ENCODE measurements around the gene GPR55. TPM values are rescaled to one million over a fixed set of nuclear protein-coding genes. Genes with fewer than 3 reads are reported as not detected.

Gene GPR55
- total and polyA plus RNA-seq, 2 of the 8 experiments (the other 6 are each of a cell fraction or from before 2014, with no cell fraction given): not detected

GRCh38 chr2:230942371-230942770, 17.3 kb upstream of the GPR55 start:
- H4K8ac ChIP-seq (ENCODE audit: extremely low read depth, insufficient read depth, low read length): peak overlapping the region; percentile 35; the same call in 1 of the 2 replicates
- H4K91ac ChIP-seq (replicated peaks; ENCODE audit: insufficient read length, low read length): no peak overlapping the region
- no peak overlapping the region for H3K18ac ChIP-seq (ENCODE audit: extremely low read depth, low read length)
- no peak overlapping the region for H2BK15ac ChIP-seq (ENCODE audit: low read length)
- no peak overlapping the region for H3K9ac ChIP-seq (replicated peaks in 1 of 4; ENCODE audit: extremely low read depth in 1 of 4, low read depth in 3 of 4, low read length in 3 of 4)
- no peak overlapping the region for H3K4me2 ChIP-seq (ENCODE audit: insufficient read depth in 1 of 2, low read depth in 2 of 2, low read length in 2 of 2)
- WGBS, 2 experiments (ENCODE audit: extremely low coverage in 1 of 2, insufficient coverage in 1 of 2, insufficient read length in 1 of 2, insufficient replicate concordance in 2 of 2, low coverage in 1 of 2, low lambda C conversion rate in 2 of 2, missing lambda C conversion rate in 1 of 2): 65% methylated on average over 2 of the region's 3 CpGs; no CpG with 5 or more reads in 1 of the 2 experiments
- no peak overlapping the region for H2AFZ ChIP-seq (ENCODE audit: low read length)
- H3K23me2 ChIP-seq (ENCODE audit: low read depth, low read length): no peaks in the 10 kb centered on the region
- H2AK5ac ChIP-seq (ENCODE audit: low read depth, low read length): no peak overlapping the region
- no peak overlapping the region for H2BK12ac ChIP-seq (ENCODE audit: low read depth, low read length)
- no peaks in the 10 kb centered on the region for H3K36me3 ChIP-seq (ENCODE audit: control insufficient read depth in 2 of 4, insufficient read depth in 4 of 4, low read length in 3 of 4)
- H3K9me3 ChIP-seq (ENCODE audit: insufficient read depth in 2 of 2, low read depth in 1 of 2, low read length in 1 of 2): no peaks in the 10 kb centered on the region
- DNase-seq (ENCODE audit: low read depth in 1 of 2, low spot score in 2 of 2) (peak in 1 of 2 experiments; percentile 34), FAIRE-seq (no peak)
- no peak overlapping the region for H3K56ac ChIP-seq (replicated peaks; ENCODE audit: insufficient read length, low read depth, low read length)
- H3K79me2 ChIP-seq (ENCODE audit: control insufficient read depth in 1 of 2, insufficient read depth in 2 of 2, low read length in 2 of 2): no peaks in the 10 kb centered on the region
- no peak overlapping the region for H2BK20ac ChIP-seq (ENCODE audit: low read length)
- H3K79me1 ChIP-seq (ENCODE audit: low read depth, low read length): no peaks in the 10 kb centered on the region
- no peak overlapping the region for H2BK5ac ChIP-seq (ENCODE audit: low read depth, low read length)
- H3K14ac ChIP-seq (ENCODE audit: insufficient read length): no peak overlapping the region
- ChIA-PET POLR2A (ENCODE audit: partially characterized antibody) (no interaction called here), CTCF (ENCODE audit: partially characterized antibody) (interaction anchor here (1.4 to 7.1 kb wide), 6 partner anchors 8 to 111 kb away, joined by 3 to 49 read pairs (median 4); no protein-coding TSS in a partner anchor)
- no peaks in the 10 kb centered on the region; a peak in 1 of 7 replicates for H3K4me1 ChIP-seq (replicated peaks in 1 of 4; ENCODE audit: control insufficient read depth in 3 of 4, insufficient read depth in 4 of 4, low read length in 3 of 4)
- H3K27ac ChIP-seq (ENCODE audit: low read depth, low read length): no peak overlapping the region
- no peak for TF ChIP-seq RBBP5 (IDR thresholded peaks at IDR 0.05; ENCODE audit: borderline replicate concordance, low read depth, low read length)
- no peak for TF ChIP-seq TAF7 (optimal IDR thresholded peaks at IDR 0.05; ENCODE audit: borderline replicate concordance, low read depth, low read length)
- TF ChIP-seq RAD21 (IDR thresholded peaks at IDR 0.05 in 1 of 2, conservative IDR thresholded peaks at IDR 0.05 in 1 of 2; ENCODE audit: low read depth in 2 of 2, low read length in 2 of 2): peak; percentile 23 to 36; a peak in 1 of 4 replicates
- TF ChIP-seq TBP (IDR thresholded peaks at IDR 0.05; ENCODE audit: low read depth, low read length): no peak
- TF ChIP-seq CTCF (IDR thresholded peaks at IDR 0.05; ENCODE audit: control extremely low read depth in 1 of 3, insufficient read depth in 1 of 3, low read depth in 1 of 3, low read length in 3 of 3): peak; percentile 19 to 31 (median 24); a peak in 3 of 4 replicates
- TF ChIP-seq EZH2 (IDR thresholded peaks at IDR 0.05; ENCODE audit: low read depth, low read length, severe bottlenecking): no peak
- no peak for TF ChIP-seq NRF1 (IDR thresholded peaks at IDR 0.05; ENCODE audit: low read depth, low read length)
- H3K4ac ChIP-seq (replicated peaks; ENCODE audit: insufficient read length, low read depth, low read length): no peak overlapping the region
- H3K4me3 ChIP-seq (ENCODE audit: extremely low read depth in 1 of 4, insufficient read depth in 2 of 4, low read depth in 3 of 4, low read length in 4 of 4): no peak overlapping the region
- no peak overlapping the region for H3K23ac ChIP-seq (ENCODE audit: insufficient read length)
- no peak overlapping the region for H2BK120ac ChIP-seq (replicated peaks; ENCODE audit: low read depth, low read length)
- no peaks in the 10 kb centered on the region for H4K20me1 ChIP-seq (replicated peaks in 1 of 2; ENCODE audit: control insufficient read depth in 1 of 2, insufficient read depth in 2 of 2, low read length in 2 of 2)
- no peak overlapping the region for H4K5ac ChIP-seq (ENCODE audit: insufficient read length, low read depth, low read length)
- H3K27me3 ChIP-seq (replicated peaks in 1 of 4; ENCODE audit: control insufficient read depth in 3 of 4, extremely low read depth in 1 of 4, insufficient read depth in 3 of 4, low read length in 3 of 4): no peaks in the 10 kb centered on the region

Data from H1 (cell line).